Pancreas (tissue), 10 donors: ENCODE data around the gene SLC2A1. TPM values are rescaled to one million over a fixed set of nuclear protein-coding genes. Genes with fewer than 3 reads are reported as not detected.

Source experiments
- ATAC-seq, 4 donors: fragments of 200-7000 bp; cut with Tn5 transposase; one replicate each; pipeline versions ENCODE4 v1.8.0 to v1.9.1; 2020; ENCODE audit warnings: mild to moderate bottlenecking in 4 of 4, moderate library complexity in 4 of 4
- DNase-seq, 6 donors: peaks; one replicate each; pipeline ENCODE4 v3.0.0-alpha.2; 2020
- FAIRE-seq: peaks from 2 replicates; lab custom pipeline; 2012; peaks lifted over from hg19 to GRCh38; lab: Jason Lieb, UNC
- H3K27ac ChIP-seq, 4 donors: fragments of 200-600 bp; sonication (generic); 1 replicate in 3 of 4; 2 replicates in 1 of 4; pipeline versions ENCODE4 v1.5.0 to v1.8.0; 2020
- H3K27me3 ChIP-seq, 4 donors: fragments of 200-600 bp; one replicate each; pipeline ENCODE4 v1.8.0; 2021
- H3K36me3 ChIP-seq, 3 donors: fragments of 200-600 bp; sonication (generic) in 1 of 3; one replicate each; pipeline versions ENCODE4 v1.5.0 to v1.8.0; 2020 to 2021
- H3K4me1 ChIP-seq, 3 donors: fragments of 200-600 bp; one replicate each; pipeline ENCODE4 v1.8.0; 2021
- H3K4me3 ChIP-seq, 4 donors: fragments of 200-600 bp; sonication (generic) in 2 of 4; one replicate each; pipeline versions ENCODE4 v1.5.0 to v1.8.0; 2020 to 2021
- H3K9me3 ChIP-seq, 4 donors: fragments of 200-600 bp; one replicate each; pipeline ENCODE4 v1.8.0; 2021
- WGBS, 2 donors: extraction: QIAGEN DNeasy Blood & Tissue Kit; methylation state at CpG; one replicate each; pipeline ENCODE4 v1.1.7; 2013; 5-methylcytosine and 5-hydroxymethylcytosine counted together
- intact Hi-C, 3 donors: fragments of 100-400 bp; cut with DNase I; formaldehyde crosslinking; loops; one replicate each; pipeline versions ENCODE4 v1.11.1 to v1.14.2; 2022
- polyA plus RNA-seq, 2 donors: library from polyadenylated mRNA; stranded (reverse); fragments of 200-250 nt; gene quantifications; one replicate each; pipeline ENCODE4 v1.2.3, GENCODE V29; 2013
- total RNA-seq, 6 donors: library from RNA; stranded (reverse); fragmentation: NEBNext Ultra II Directional in 4 of 6; extraction: Animal tissue kit (Norgen Biotek cat#: 25700) in 4 of 6; gene quantifications; one replicate each; pipeline versions ENCODE4 v1.2.1 to v1.2.4, GENCODE V29; 2021 to 2023
- TF ChIP-seq, protein P1 (sequence below), 4 donors: fragments of 200-600 bp; sonication (generic) in 3 of 4; IDR thresholded peaks; one replicate each; pipeline versions ENCODE4 v1.5.0 to v1.8.0; 2021; ENCODE audit warnings: antibody characterized with exemption in 4 of 4
- donor health status: healthy with polysubstance abuse.
- donor health status: DM: no; HTN: no; CAD: no; lungs with moderate emphysema.
- donor health status: DM: no; HTN: no; CAD: no.
- donor health status: control.
- donor health status: control.
- donor health status: Bipolar disorder and iron deficiency.
- donor health status: DM: yes; HTN: yes; CAD: no.
- donor health status: DM: no; HTN: no; CAD: no.
- donor health status: DM: no; HTN: no; CAD: no.
- donor health status: DM: yes; HTN: yes; CAD: no.

SLC2A1 gene
- total and polyA plus RNA-seq, 8 donors: 1.6 to 10.9 (median 6.8) TPM

DNA sequence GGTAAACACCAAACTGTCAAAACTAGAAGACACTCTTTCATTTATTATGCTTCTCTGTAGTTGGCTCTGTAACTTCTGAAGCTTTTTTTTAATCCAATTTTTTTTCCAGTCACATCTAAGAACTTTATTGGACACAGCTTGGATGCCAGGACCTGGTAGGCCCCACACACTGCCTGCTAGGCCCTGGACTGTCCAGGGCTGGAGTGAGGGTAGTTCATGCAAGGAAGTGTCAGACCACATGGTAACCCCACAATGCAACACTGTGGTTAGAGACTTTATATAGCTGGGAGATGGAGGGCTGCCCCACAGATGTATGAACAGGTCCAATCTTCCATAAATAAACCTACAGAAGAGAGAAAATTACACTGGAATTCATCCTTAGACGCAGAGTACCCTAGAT lies 7.1 kb downstream of the SLC2A1 start:
- peaks cover 0 to 7% (median 0%) of the 10 kb centered on the region in 3 donors for H3K4me1 ChIP-seq

DNA sequence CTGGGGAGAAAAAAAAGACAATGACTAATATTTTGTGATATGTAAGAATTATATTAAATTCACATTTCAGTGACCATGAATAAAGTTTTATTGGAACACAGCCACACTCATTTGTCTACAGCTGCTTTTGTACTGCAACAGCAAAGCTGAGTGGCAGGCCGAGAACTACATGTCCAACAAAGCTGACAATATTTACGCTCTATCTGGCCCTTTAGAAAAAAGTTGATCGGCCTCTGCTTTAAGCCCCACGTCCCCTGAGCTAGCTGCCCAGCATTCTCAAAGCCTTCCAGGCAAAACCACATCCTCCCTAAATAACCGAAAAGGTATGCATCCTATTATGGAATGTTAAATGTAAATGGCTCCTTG lies 8.6 kb downstream of the SLC2A1 start:
- ATAC-seq: no peak
- FAIRE-seq: no peak
- Histone ChIP-seq H3K4me1 (peaks cover 0 to 8% (median 1%) of the 10 kb centered on the region in 3 donors), H3K36me3 (no peaks in the 10 kb centered on the region), H3K27ac (peak overlapping the region in 1 of 4 donors; percentile 12), H3K4me3 (no peak overlapping the region), H3K9me3 (no peaks in the 10 kb centered on the region), H3K27me3 (no peaks in the 10 kb centered on the region)
- 75 to 76% methylated on average over 5 of the region's 5 CpGs for WGBS, 2 donors
- no peak for DNase-seq
- intact Hi-C loops: no loop called here
- TF ChIP-seq, protein P1, sequence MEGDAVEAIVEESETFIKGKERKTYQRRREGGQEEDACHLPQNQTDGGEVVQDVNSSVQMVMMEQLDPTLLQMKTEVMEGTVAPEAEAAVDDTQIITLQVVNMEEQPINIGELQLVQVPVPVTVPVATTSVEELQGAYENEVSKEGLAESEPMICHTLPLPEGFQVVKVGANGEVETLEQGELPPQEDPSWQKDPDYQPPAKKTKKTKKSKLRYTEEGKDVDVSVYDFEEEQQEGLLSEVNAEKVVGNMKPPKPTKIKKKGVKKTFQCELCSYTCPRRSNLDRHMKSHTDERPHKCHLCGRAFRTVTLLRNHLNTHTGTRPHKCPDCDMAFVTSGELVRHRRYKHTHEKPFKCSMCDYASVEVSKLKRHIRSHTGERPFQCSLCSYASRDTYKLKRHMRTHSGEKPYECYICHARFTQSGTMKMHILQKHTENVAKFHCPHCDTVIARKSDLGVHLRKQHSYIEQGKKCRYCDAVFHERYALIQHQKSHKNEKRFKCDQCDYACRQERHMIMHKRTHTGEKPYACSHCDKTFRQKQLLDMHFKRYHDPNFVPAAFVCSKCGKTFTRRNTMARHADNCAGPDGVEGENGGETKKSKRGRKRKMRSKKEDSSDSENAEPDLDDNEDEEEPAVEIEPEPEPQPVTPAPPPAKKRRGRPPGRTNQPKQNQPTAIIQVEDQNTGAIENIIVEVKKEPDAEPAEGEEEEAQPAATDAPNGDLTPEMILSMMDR (IDR thresholded peaks at IDR 0.05): no peak

More for the DNA sequence above, 7.1 kb downstream of the SLC2A1 start:
- no peak overlapping the region for H3K27ac ChIP-seq
- H3K9me3 ChIP-seq: no peaks in the 10 kb centered on the region
- no peak for ATAC-seq
- DNase-seq: no peak
- no peaks in the 10 kb centered on the region for H3K27me3 ChIP-seq
- TF ChIP-seq, protein P1 (IDR thresholded peaks at IDR 0.05): no peak
- WGBS, 2 donors: 95 to 100% methylated on average over 1 of the region's 1 CpG
- intact Hi-C loops: no loop called here
- no peaks in the 10 kb centered on the region for H3K36me3 ChIP-seq
- no peak for FAIRE-seq
- no peak overlapping the region for H3K4me3 ChIP-seq

DNA sequence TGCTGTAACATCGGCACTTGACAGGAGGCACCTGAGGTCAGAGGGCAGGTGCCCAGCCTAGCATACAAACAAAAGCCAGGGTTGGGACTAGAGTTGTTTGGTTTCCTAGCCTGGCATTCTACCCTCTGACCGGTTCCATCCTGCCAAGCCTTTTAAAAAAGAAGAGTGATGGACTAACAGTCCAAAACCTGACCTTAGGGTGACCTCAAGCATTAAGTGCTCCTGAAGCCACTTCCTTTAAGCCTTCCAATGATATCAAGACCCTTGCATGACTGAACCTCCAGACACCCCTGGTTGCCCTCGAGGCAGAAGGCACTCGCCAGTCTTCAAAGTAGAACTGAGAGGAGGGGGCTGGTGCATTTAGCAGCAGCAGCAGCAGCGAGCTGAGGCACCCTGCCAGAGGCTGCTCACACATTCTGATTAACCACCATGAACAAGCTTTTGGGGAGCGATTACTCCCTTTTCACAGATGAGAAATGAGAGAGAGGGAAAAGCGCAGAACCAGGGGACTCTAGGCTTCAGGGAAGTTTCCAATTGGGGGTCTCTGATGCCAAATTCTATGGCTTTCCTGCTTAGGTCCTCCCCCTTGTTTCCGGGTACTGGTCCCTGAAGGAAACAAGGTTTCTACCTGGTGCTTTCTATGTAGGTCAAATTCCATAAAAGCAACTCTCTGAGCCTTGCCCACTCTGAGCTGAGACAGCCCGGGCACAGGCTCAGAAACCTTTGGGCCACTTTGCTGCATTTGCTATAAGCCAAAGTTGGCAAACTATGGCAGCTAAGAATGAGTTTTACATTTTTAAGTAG lies 9.2 kb downstream of the SLC2A1 start:
- Histone ChIP-seq H3K9me3 (no peaks in the 10 kb centered on the region), H3K36me3 (no peaks in the 10 kb centered on the region), H3K4me1 (peaks cover 2 to 14% (median 7%) of the 10 kb centered on the region in 3 donors), H3K27me3 (no peaks in the 10 kb centered on the region), H3K4me3 (no peak overlapping the region), H3K27ac (peak overlapping the region in 1 of 4 donors; percentile 12)
- DNase-seq: no peak
- WGBS, 2 donors: 68 to 73% methylated on average over 9 of the region's 9 CpGs
- no peak for FAIRE-seq
- intact Hi-C loops: no loop called here
- TF ChIP-seq, protein P1 (IDR thresholded peaks at IDR 0.05): no peak
- ATAC-seq: no peak

DNA sequence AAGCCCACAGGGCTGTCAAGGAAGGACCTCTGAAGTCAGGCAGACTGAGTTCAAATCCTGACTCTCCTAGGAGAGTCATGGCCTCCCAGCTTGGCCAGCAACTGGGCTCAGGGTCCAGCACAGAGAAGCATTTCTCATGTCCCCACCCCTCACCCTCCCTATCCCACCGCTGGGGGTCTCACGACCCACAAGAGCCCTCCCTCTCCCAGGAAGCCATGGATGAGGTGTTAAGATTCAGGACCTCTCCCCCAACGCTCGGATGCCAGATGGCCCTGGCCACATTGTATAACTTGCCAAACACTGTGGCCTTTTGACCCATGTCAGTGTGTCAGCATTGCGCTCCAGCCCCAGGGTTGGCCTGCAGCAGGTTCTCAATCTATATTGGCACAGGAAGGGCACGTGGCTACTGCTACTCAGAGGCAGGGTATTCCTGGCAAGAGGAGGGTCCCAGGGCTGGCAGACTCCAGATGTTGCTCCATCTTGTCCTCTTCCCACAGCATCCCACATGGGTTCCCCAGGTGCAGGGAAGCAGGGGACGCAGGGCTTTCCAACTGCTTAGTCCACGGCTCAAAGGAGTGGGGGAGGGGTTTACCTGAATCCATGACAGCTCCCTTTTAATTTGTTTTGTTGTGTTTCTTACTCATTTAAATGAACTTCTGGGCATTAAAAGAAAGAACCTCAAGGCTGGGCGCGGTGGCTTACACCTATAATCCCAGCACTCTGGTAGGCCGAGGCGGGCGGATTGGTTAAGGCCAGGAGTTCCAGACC lies 10.5 kb downstream of the SLC2A1 start:
- no peak overlapping the region for H3K27ac ChIP-seq
- TF ChIP-seq, protein P1 (IDR thresholded peaks at IDR 0.05): no peak
- 74 to 81% methylated on average over 13 of the region's 13 CpGs for WGBS, 2 donors
- H3K9me3 ChIP-seq: no peaks in the 10 kb centered on the region
- no peak for DNase-seq
- H3K4me1 ChIP-seq: peaks cover 15 to 26% (median 21%) of the 10 kb centered on the region in 3 donors
- no peak for ATAC-seq
- H3K27me3 ChIP-seq: no peaks in the 10 kb centered on the region
- H3K36me3 ChIP-seq: no peaks in the 10 kb centered on the region
- intact Hi-C loops: no loop called here
- no peak for FAIRE-seq
- H3K4me3 ChIP-seq: no peak overlapping the region
